GM06990 (cell line): ENCODE results near the gene WNK2.

Source experiments
- DNase-seq: peaks from one replicate; pipeline ENCODE4 v3.0.0-alpha.2; 2011; ENCODE audit not compliant: insufficient read length; ENCODE audit errors: extremely low read depth
- H3K27me3 ChIP-seq: replicated peaks from 2 replicates; pipeline ENCODE4 v1.6.0; 2011; ENCODE audit warnings: low read length; ENCODE audit not compliant: control insufficient read depth, insufficient read depth
- H3K36me3 ChIP-seq: 2 replicates; pipeline ENCODE4 v1.5.1; 2011; ENCODE audit warnings: low read length; ENCODE audit not compliant: control insufficient read depth, insufficient read depth
- H3K4me3 ChIP-seq: replicated peaks from 2 replicates; pipeline ENCODE4 v1.5.1; 2011; ENCODE audit warnings: low read depth, mild to moderate bottlenecking, control low read depth, low read length
- TF ChIP-seq, protein P1 (sequence below): IDR thresholded peaks from 2 replicates; pipeline ENCODE4 v1.5.1; 2011; ENCODE audit warnings: low read length, control low read depth, mild to moderate bottlenecking, inconsistent platforms; ENCODE audit not compliant: insufficient read depth, poor library complexity, severe bottlenecking

Gene WNK2

GRCh38 chr9:93183663-93184431 is at the start of gene WNK2:
Gene WNK2, plus strand, starts transcription at chr9:93184139. Its CDS starts 791 bp downstream, at chr9:93184930.
- no peak for DNase-seq
- H3K36me3 ChIP-seq = no peaks in the 10 kb centered on the region
- no peak within 1 kb of the TSS for H3K4me3 ChIP-seq
- peaks cover 2% of the 10 kb centered on the region for H3K27me3 ChIP-seq
- TF ChIP-seq, protein P1, sequence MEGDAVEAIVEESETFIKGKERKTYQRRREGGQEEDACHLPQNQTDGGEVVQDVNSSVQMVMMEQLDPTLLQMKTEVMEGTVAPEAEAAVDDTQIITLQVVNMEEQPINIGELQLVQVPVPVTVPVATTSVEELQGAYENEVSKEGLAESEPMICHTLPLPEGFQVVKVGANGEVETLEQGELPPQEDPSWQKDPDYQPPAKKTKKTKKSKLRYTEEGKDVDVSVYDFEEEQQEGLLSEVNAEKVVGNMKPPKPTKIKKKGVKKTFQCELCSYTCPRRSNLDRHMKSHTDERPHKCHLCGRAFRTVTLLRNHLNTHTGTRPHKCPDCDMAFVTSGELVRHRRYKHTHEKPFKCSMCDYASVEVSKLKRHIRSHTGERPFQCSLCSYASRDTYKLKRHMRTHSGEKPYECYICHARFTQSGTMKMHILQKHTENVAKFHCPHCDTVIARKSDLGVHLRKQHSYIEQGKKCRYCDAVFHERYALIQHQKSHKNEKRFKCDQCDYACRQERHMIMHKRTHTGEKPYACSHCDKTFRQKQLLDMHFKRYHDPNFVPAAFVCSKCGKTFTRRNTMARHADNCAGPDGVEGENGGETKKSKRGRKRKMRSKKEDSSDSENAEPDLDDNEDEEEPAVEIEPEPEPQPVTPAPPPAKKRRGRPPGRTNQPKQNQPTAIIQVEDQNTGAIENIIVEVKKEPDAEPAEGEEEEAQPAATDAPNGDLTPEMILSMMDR = no peak

- Histone ChIP-seq H3K36me3 (no peaks in the 10 kb centered on the region), H3K27me3 (no peaks in the 10 kb centered on the region), H3K4me3 (peak overlapping the region; percentile 77)
- DNase-seq = no peak
- TF ChIP-seq, protein P1 = no peak
These were observed 49.0 kb upstream of the WNK2 start for GRCh38 chr9:93134740-93135444.

DNA sequence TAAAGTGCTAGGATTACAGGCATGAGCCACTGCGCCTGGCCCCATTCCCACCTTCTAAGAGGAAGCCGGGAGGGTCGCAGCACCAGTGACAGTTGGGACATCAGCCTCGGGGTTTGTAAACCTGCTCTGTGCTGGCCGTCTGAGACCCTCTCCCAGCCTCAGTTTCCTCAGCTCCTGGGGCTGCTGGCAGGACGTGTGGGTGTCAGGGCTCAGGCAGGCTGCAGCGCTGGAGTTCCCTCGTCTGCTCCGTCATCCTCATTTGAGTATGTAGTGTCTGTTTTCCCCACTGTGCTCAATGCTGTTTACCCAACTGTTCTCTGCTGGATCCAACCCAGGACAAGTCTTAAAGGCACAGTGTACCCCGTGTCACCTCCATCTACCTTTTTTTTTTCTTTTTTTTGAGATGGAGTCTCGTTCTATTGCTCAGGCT is 47.9 kb upstream of the WNK2 start:
- TF ChIP-seq, protein P1 = no peak
- no peak overlapping the region for H3K4me3 ChIP-seq
- H3K36me3 ChIP-seq = no peaks in the 10 kb centered on the region
- DNase-seq = no peak
- H3K27me3 ChIP-seq = no peaks in the 10 kb centered on the region

DNA sequence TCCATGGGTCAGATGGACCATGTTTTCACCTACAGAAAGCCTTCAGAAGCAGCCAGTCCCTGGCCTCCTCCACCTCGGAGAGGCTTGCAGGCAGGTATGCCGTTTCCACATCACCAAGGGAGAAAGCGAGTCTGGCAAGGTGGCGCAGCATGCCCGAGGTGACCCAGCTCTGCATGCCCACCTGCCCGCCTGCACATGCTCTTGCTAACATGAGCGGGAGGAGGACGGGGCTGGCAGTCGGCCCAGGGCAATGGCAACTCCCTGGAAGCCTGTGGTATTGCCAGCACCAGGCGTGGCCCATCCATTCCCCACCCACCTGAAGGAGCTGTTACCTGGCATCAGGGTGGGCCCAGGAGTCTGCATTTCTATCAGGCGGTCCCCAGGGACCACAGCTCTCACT is 46.6 kb upstream of the WNK2 start:
- no peaks in the 10 kb centered on the region for H3K27me3 ChIP-seq
- TF ChIP-seq, protein P1 = no peak
- no peak overlapping the region for H3K4me3 ChIP-seq
- no peaks in the 10 kb centered on the region for H3K36me3 ChIP-seq
- no peak for DNase-seq

- Histone ChIP-seq H3K4me3 (no peak overlapping the region), H3K27me3 (no peaks in the 10 kb centered on the region), H3K36me3 (no peaks in the 10 kb centered on the region)
- TF ChIP-seq, protein P1 = no peak
- no peak for DNase-seq
These were observed 45.7 kb upstream of the WNK2 start for GRCh38 chr9:93138171-93138764.
